Measurements from ENCODE around the gene TTC7B. TPM values are rescaled to one million over a fixed set of nuclear protein-coding genes. Genes with fewer than 3 reads are reported as not detected.

Gene TTC7B
- polyA plus RNA-seq, 1 donor (not counting 4 experiments of a cell fraction or from before 2014, with no cell fraction given) = 21.4 TPM

GRCh38 chr14:90674716-90675115 lies 141.5 kb downstream of the TTC7B start:
- no peaks in the 10 kb centered on the region for H3K9me3 ChIP-seq (ENCODE audit: control insufficient read depth, low read depth, low read length)
- DNase-seq (ENCODE audit: low read depth, low spot score) (no peak), FAIRE-seq (no peak)
- no peaks in the 10 kb centered on the region for H3K9me1 ChIP-seq (ENCODE audit: control insufficient read depth, extremely low read depth, insufficient read depth, low read length)
- H3K36me3 ChIP-seq (ENCODE audit: control insufficient read depth in 2 of 2, extremely low read depth in 1 of 2, insufficient read depth in 2 of 2, low read length in 2 of 2) = peaks cover 4 to 7% of the 10 kb centered on the region in 2 experiments
- H3K79me2 ChIP-seq (ENCODE audit: control insufficient read depth, insufficient read depth, low read length) = no peaks in the 10 kb centered on the region
- TF ChIP-seq CTCF (optimal IDR thresholded peaks at IDR 0.05 in 1 of 3, IDR thresholded peaks at IDR 0.05 in 1 of 3, conservative IDR thresholded peaks at IDR 0.05 in 1 of 3; ENCODE audit: extremely low read depth in 1 of 3, insufficient read depth in 2 of 3, low read length in 3 of 3) (no peak), EZH2 (IDR thresholded peaks at IDR 0.05; ENCODE audit: low read length) (no peak)
- H4K20me1 ChIP-seq (ENCODE audit: control insufficient read depth, extremely low read depth, insufficient read depth, low read length) = no peaks in the 10 kb centered on the region
- H2AFZ ChIP-seq (ENCODE audit: control insufficient read depth, low read length) = no peak overlapping the region
- H3K4me3 ChIP-seq (ENCODE audit: control insufficient read depth in 2 of 3, extremely low read depth in 1 of 3, insufficient read depth in 2 of 3, low read depth in 1 of 3, low read length in 3 of 3) = no peak overlapping the region
- dilution Hi-C loops (cut with MboI; ENCODE audit: extremely low pct_ligation_motif_present, low sequenced_read_pairs) = no loop called here
- no peak overlapping the region for H3K4me2 ChIP-seq (ENCODE audit: control insufficient read depth, extremely low read depth, insufficient read depth, low read depth, low read length)
- no peaks in the 10 kb centered on the region for H3K27me3 ChIP-seq (ENCODE audit: control insufficient read depth, extremely low read depth, insufficient read depth, low read length)
- H3K4me1 ChIP-seq (ENCODE audit: control insufficient read depth, extremely low read depth, insufficient read depth, low read length) = peaks cover 18% of the 10 kb centered on the region
- no peak overlapping the region for H3K9ac ChIP-seq (ENCODE audit: control insufficient read depth, extremely low read depth, insufficient read depth, low read length)
- no peak overlapping the region for H3K27ac ChIP-seq (ENCODE audit: control insufficient read depth, insufficient read depth, low read length)

GRCh38 chr14:90674043-90674670 lies 142.1 kb downstream of the TTC7B start:
- TF ChIP-seq CTCF (optimal IDR thresholded peaks at IDR 0.05 in 1 of 3, IDR thresholded peaks at IDR 0.05 in 1 of 3, conservative IDR thresholded peaks at IDR 0.05 in 1 of 3; ENCODE audit: extremely low read depth in 1 of 3, insufficient read depth in 2 of 3, low read length in 3 of 3) = no peak
- TF ChIP-seq EZH2 (IDR thresholded peaks at IDR 0.05; ENCODE audit: low read length) = no peak
- no peak for DNase-seq (ENCODE audit: low read depth, low spot score)
- Histone ChIP-seq H3K4me3 (ENCODE audit: control insufficient read depth in 2 of 3, extremely low read depth in 1 of 3, insufficient read depth in 2 of 3, low read depth in 1 of 3, low read length in 3 of 3) (no peak overlapping the region), H3K79me2 (ENCODE audit: control insufficient read depth, insufficient read depth, low read length) (no peaks in the 10 kb centered on the region), H2AFZ (ENCODE audit: control insufficient read depth, low read length) (no peak overlapping the region), H3K9me1 (ENCODE audit: control insufficient read depth, extremely low read depth, insufficient read depth, low read length) (no peaks in the 10 kb centered on the region), H3K4me2 (ENCODE audit: control insufficient read depth, extremely low read depth, insufficient read depth, low read depth, low read length) (no peak overlapping the region), H3K9me3 (ENCODE audit: control insufficient read depth, low read depth, low read length) (no peaks in the 10 kb centered on the region), H3K36me3 (ENCODE audit: control insufficient read depth in 2 of 2, extremely low read depth in 1 of 2, insufficient read depth in 2 of 2, low read length in 2 of 2) (peaks cover 4 to 7% of the 10 kb centered on the region in 2 experiments), H3K9ac (ENCODE audit: control insufficient read depth, extremely low read depth, insufficient read depth, low read length) (no peak overlapping the region), H3K4me1 (ENCODE audit: control insufficient read depth, extremely low read depth, insufficient read depth, low read length) (peaks cover 18% of the 10 kb centered on the region), H3K27ac (ENCODE audit: control insufficient read depth, insufficient read depth, low read length) (no peak overlapping the region), H3K27me3 (ENCODE audit: control insufficient read depth, extremely low read depth, insufficient read depth, low read length) (no peaks in the 10 kb centered on the region), H4K20me1 (ENCODE audit: control insufficient read depth, extremely low read depth, insufficient read depth, low read length) (no peaks in the 10 kb centered on the region)
- dilution Hi-C loops (cut with MboI; ENCODE audit: extremely low pct_ligation_motif_present, low sequenced_read_pairs) = no loop called here
- no peak for FAIRE-seq

Measured in keratinocyte (primary cell).